Mesendoderm (in vitro differentiated cells): ENCODE results near the gene ZMYND12.

Experiments used
- DNase-seq: peaks from one replicate; pipeline ENCODE4 v3.0.0; 2013
- H2AK5ac ChIP-seq: 2 replicates; pipeline ENCODE4 v1.6.1; 2013; ENCODE audit warnings: low read length, inconsistent platforms
- H2BK120ac ChIP-seq: 2 replicates; pipeline ENCODE4 v1.6.1; 2013; ENCODE audit warnings: low read depth, mild to moderate bottlenecking, low read length, moderate library complexity, mixed read lengths
- H2BK15ac ChIP-seq: replicated peaks from 2 replicates; pipeline ENCODE4 v1.6.1; 2013; ENCODE audit warnings: low read depth, mild to moderate bottlenecking, moderate library complexity
- H2BK5ac ChIP-seq: 2 replicates; pipeline ENCODE4 v1.6.1; 2013; ENCODE audit warnings: low read length, inconsistent platforms
- H3K18ac ChIP-seq: 2 replicates; pipeline ENCODE4 v1.6.1; 2013; ENCODE audit warnings: mild to moderate bottlenecking, low read length, mixed read lengths
- H3K23ac ChIP-seq: one replicate; pipeline ENCODE4 v1.6.1; 2013; ENCODE audit warnings: low read length
- H3K27ac ChIP-seq: 2 replicates; pipeline ENCODE4 v1.5.1; 2013; ENCODE audit warnings: low read depth, mild to moderate bottlenecking, inconsistent platforms, low read length, moderate library complexity
- H3K27me3 ChIP-seq: 2 replicates; pipeline ENCODE4 v1.6.1; 2013; ENCODE audit warnings: low read length, control low read depth, mild to moderate bottlenecking, inconsistent platforms; ENCODE audit not compliant: insufficient read depth, poor library complexity
- H3K36me3 ChIP-seq: 2 replicates; pipeline ENCODE4 v1.6.1; 2013; ENCODE audit warnings: low read length, inconsistent platforms; ENCODE audit not compliant: control insufficient read depth, insufficient read depth
- H3K4ac ChIP-seq: one replicate; pipeline ENCODE4 v1.6.1; 2013; ENCODE audit warnings: low read depth, mild to moderate bottlenecking, low read length, moderate library complexity
- H3K4me1 ChIP-seq: 2 replicates; pipeline ENCODE4 v1.6.1; 2013; ENCODE audit warnings: low read depth, low read length, inconsistent platforms; ENCODE audit not compliant: control insufficient read depth
- H3K4me2 ChIP-seq: 2 replicates; pipeline ENCODE4 v1.6.1; 2013; ENCODE audit warnings: low read length
- H3K4me3 ChIP-seq: 2 replicates; pipeline ENCODE4 v1.5.1; 2013; ENCODE audit warnings: mild to moderate bottlenecking, low read length
- H3K56ac ChIP-seq: one replicate; pipeline ENCODE4 v1.6.1; 2013; ENCODE audit warnings: low read length
- H3K79me1 ChIP-seq: 2 replicates; pipeline ENCODE4 v1.6.1; 2013; ENCODE audit warnings: low read length, inconsistent platforms
- H3K79me2 ChIP-seq: 2 replicates; pipeline ENCODE4 v1.6.1; 2013; ENCODE audit warnings: mild to moderate bottlenecking, low read length; ENCODE audit not compliant: control insufficient read depth, insufficient read depth
- H3K9ac ChIP-seq: 2 replicates; pipeline ENCODE4 v1.6.1; 2013; ENCODE audit warnings: low read length, inconsistent platforms
- H4K5ac ChIP-seq: one replicate; pipeline ENCODE4 v1.6.1; 2013; ENCODE audit warnings: low read length
- H4K8ac ChIP-seq: one replicate; pipeline ENCODE4 v1.6.1; 2013; ENCODE audit warnings: low read depth, mild to moderate bottlenecking, control low read depth, low read length, moderate library complexity
- WGBS: extraction: QIAGEN DNeasy Blood & Tissue Kit; methylation state at CpG from one replicate; pipeline ENCODE4 v1.1.7; 2013; ENCODE audit warnings: low lambda C conversion rate, missing lambda C conversion rate; ENCODE audit not compliant: insufficient coverage; ENCODE audit errors: extremely low coverage; 5-methylcytosine and 5-hydroxymethylcytosine counted together

Gene ZMYND12

DNA sequence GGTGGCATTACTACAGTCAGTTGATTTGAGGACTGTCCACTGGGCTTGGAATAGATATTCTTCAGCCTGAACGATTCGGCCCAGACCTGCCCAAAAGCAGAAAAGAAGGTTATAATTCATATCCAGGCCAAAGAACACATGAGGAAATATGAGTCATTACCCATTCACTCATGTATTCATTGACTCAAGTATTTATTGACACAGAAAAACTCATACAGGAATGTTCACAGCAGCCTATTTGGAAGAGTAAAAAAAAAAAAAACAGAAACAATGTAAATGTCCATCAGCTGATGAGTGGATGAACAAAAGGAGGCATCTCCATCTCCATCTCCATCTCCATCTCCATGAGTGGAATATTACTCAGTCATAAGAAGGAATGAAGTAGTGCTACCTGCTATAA is 15.9 kb downstream of the ZMYND12 start:
- Histone ChIP-seq H3K9ac (no peak overlapping the region), H2BK5ac (no peak overlapping the region), H3K27ac (no peak overlapping the region), H2BK120ac (no peak overlapping the region), H3K56ac (no peak overlapping the region), H3K4me2 (no peak overlapping the region), H3K4me1 (no peaks in the 10 kb centered on the region), H3K27me3 (no peaks in the 10 kb centered on the region), H4K5ac (no peak overlapping the region), H3K4ac (no peak overlapping the region), H3K4me3 (no peak overlapping the region), H4K8ac (no peak overlapping the region), H2AK5ac (no peak overlapping the region), H2BK15ac (no peak overlapping the region), H3K79me2 (no peaks in the 10 kb centered on the region), H3K18ac (no peak overlapping the region), H3K36me3 (no peaks in the 10 kb centered on the region), H3K79me1 (no peaks in the 10 kb centered on the region), H3K23ac (no peak overlapping the region)
- WGBS = no CpG with 5 or more reads among the region's 2 CpGs
- DNase-seq = no peak

DNA sequence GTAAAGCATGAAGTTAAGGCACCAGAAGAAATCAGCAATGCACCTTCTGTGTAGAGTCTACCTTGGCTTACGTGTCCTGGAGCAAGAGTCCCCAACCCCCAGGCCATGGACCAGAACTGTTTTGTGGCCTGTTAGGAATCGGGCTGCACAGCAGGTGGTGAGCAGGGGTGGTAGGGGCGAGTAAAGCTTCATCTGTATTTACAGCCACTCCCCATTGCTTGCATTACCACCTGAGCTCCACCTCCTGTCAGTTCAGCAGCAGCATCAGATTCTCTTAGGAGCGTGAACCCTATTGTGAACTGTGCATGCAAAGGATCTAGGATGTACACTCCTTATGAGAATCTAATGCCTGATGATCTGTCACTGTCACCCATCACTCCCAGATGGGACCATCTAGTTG is 21.5 kb downstream of the ZMYND12 start:
- no peak overlapping the region for H2BK5ac ChIP-seq
- H2BK15ac ChIP-seq = no peak overlapping the region
- no peak overlapping the region for H3K4ac ChIP-seq
- H3K23ac ChIP-seq = no peak overlapping the region
- no peaks in the 10 kb centered on the region for H3K36me3 ChIP-seq
- no peak overlapping the region for H4K8ac ChIP-seq
- H3K27ac ChIP-seq = no peak overlapping the region
- no peaks in the 10 kb centered on the region for H3K79me2 ChIP-seq
- H3K27me3 ChIP-seq = no peaks in the 10 kb centered on the region
- no peak overlapping the region for H3K4me2 ChIP-seq
- no peak for DNase-seq
- H3K56ac ChIP-seq = no peak overlapping the region
- WGBS = no CpG with 5 or more reads among the region's 4 CpGs
- no peak overlapping the region for H3K4me3 ChIP-seq
- no peak overlapping the region for H4K5ac ChIP-seq
- no peak overlapping the region for H3K18ac ChIP-seq
- H2AK5ac ChIP-seq = no peak overlapping the region
- no peaks in the 10 kb centered on the region for H3K79me1 ChIP-seq
- H3K4me1 ChIP-seq = peaks cover 3% of the 10 kb centered on the region
- H3K9ac ChIP-seq = no peak overlapping the region
- no peak overlapping the region for H2BK120ac ChIP-seq

DNA sequence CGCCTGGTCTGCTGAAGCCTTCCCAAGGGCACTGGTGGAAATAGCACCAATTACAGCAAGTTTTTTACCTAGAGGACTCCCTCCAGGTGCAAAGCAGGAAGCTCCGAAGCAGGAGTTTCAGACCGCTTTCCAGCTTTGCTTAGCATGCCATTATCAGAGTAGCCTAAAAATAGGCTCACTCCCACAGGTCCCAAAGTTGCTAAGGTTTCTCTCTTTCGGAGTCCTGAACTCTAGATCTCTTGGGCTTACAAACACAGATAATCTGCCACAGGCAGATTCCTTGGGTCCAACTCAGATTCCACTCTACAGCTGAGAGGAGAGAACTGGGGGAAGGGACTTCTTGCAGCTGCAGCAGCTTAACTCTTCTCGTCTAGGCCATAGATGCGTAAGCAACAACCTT is 22.5 kb downstream of the ZMYND12 start:
- DNase-seq = peak; percentile 34
- H3K4me1 ChIP-seq = peaks cover 3% of the 10 kb centered on the region
- H3K56ac ChIP-seq = no peak overlapping the region
- no peak overlapping the region for H2BK120ac ChIP-seq
- H2BK15ac ChIP-seq = no peak overlapping the region
- no peak overlapping the region for H3K4ac ChIP-seq
- no peak overlapping the region for H3K4me2 ChIP-seq
- no peaks in the 10 kb centered on the region for H3K79me1 ChIP-seq
- no peak overlapping the region for H2AK5ac ChIP-seq
- no peak overlapping the region for H3K18ac ChIP-seq
- H3K36me3 ChIP-seq = no peaks in the 10 kb centered on the region
- H3K79me2 ChIP-seq = no peaks in the 10 kb centered on the region
- no peak overlapping the region for H3K23ac ChIP-seq
- no peak overlapping the region for H2BK5ac ChIP-seq
- H3K4me3 ChIP-seq = no peak overlapping the region
- no peaks in the 10 kb centered on the region for H3K27me3 ChIP-seq
- H3K9ac ChIP-seq = no peak overlapping the region
- no peak overlapping the region for H3K27ac ChIP-seq
- no CpG with 5 or more reads among the region's 6 CpGs for WGBS
- H4K8ac ChIP-seq = no peak overlapping the region
- H4K5ac ChIP-seq = no peak overlapping the region

DNA sequence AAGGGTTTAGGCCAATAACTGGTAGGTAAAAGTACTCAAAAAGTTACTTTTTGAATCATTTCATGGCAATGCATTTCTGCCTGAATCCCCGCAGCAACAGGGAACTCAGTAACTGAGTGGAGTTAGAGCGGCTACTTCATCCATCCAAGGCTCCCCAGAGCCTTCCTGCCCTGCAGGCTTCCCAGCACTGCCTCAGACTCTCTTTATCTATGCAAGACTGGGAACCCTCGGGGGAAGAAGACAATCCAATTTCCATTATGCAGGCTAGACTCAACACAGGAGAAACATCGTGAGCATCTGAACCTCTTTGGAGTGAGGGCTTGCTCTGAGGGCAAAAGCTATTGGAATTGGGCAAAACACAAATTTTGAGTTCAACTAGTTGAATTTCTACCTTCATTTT is 23.1 kb downstream of the ZMYND12 start:
- Histone ChIP-seq H2BK5ac (no peak overlapping the region), H3K4me1 (peaks cover 3% of the 10 kb centered on the region), H3K4ac (no peak overlapping the region), H3K27me3 (no peaks in the 10 kb centered on the region), H4K5ac (no peak overlapping the region), H3K18ac (no peak overlapping the region), H2AK5ac (no peak overlapping the region), H3K23ac (no peak overlapping the region), H2BK15ac (no peak overlapping the region), H3K79me1 (no peaks in the 10 kb centered on the region), H3K56ac (no peak overlapping the region), H3K36me3 (no peaks in the 10 kb centered on the region), H3K4me2 (no peak overlapping the region), H3K79me2 (no peaks in the 10 kb centered on the region), H3K4me3 (no peak overlapping the region), H3K27ac (no peak overlapping the region), H3K9ac (no peak overlapping the region), H4K8ac (no peak overlapping the region), H2BK120ac (no peak overlapping the region)
- DNase-seq = peak; percentile 58
- no CpG with 5 or more reads among the region's 4 CpGs for WGBS

DNA sequence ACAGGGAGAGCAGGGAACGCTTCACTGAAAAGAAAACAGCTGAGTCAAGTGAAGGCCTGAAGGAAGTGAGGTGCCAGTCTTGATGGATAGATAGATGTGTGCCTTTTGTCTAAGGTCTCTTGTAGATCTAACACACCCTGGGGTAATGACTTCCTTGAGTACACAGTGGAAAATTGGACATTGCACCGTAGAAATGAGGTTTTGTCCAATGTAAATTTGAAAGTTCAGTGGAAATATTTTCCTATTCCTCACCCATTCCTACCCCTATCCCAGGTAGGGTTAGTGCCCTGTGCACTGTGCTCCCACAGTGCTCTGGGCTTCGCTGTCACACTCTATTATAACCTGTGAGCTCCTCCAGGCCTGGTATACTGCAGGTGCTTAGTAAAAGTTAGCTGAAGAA is 24.3 kb downstream of the ZMYND12 start:
- DNase-seq = no peak
- no peak overlapping the region for H3K56ac ChIP-seq
- no peak overlapping the region for H3K4me3 ChIP-seq
- H2BK15ac ChIP-seq = no peak overlapping the region
- H2AK5ac ChIP-seq = no peak overlapping the region
- peaks cover 3% of the 10 kb centered on the region for H3K4me1 ChIP-seq
- no peak overlapping the region for H2BK120ac ChIP-seq
- H3K27ac ChIP-seq = no peak overlapping the region
- H3K18ac ChIP-seq = no peak overlapping the region
- no peaks in the 10 kb centered on the region for H3K79me2 ChIP-seq
- H3K9ac ChIP-seq = no peak overlapping the region
- H3K4ac ChIP-seq = no peak overlapping the region
- H4K8ac ChIP-seq = no peak overlapping the region
- no peaks in the 10 kb centered on the region for H3K79me1 ChIP-seq
- no peak overlapping the region for H2BK5ac ChIP-seq
- no peak overlapping the region for H4K5ac ChIP-seq
- H3K23ac ChIP-seq = no peak overlapping the region
- WGBS = no CpG with 5 or more reads among the region's 3 CpGs
- no peaks in the 10 kb centered on the region for H3K36me3 ChIP-seq
- H3K4me2 ChIP-seq = no peak overlapping the region
- no peaks in the 10 kb centered on the region for H3K27me3 ChIP-seq

DNA sequence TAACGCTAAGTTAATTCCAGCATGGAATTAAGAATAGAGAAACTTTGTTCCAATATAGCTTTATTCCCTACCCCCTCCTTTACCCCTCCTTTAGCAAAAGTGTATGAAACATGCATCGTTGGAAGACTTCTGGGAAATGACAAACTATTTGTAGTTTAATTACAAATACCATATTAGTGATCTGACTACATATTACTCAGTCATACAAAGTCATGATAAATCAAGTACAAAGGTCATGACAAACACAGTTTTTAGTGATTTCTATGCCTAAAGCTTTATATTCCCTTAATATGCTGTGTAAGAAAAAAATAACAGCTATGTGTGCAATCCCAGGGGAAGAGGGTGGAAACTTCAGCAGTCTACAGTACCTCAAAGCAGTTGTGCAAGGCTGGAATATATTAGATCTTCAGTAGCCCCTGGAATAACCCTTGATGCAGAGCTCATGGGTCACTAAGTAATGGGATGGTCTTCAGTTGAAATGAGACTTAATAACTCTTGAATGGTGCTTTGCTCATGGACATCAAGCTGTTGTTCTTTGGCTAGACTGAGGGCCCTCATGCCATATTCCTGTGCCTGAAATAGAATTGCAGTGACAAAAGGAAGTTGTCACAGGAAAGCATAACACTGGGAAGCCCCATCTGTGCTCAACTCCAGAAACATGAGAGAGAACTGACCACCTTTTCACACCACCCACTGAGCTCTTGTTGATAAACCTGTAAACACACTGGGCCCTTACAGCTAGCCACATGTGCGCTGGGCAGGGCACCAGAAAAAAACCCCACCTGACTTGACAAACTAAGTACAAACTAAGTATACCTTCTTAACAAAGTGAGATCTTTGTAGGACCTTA is 25.3 kb downstream of the ZMYND12 start:
- no peak overlapping the region for H3K4ac ChIP-seq
- no peaks in the 10 kb centered on the region for H3K79me1 ChIP-seq
- no CpG with 5 or more reads among the region's 3 CpGs for WGBS
- H3K4me1 ChIP-seq = peaks cover 3% of the 10 kb centered on the region
- no peak overlapping the region for H3K4me2 ChIP-seq
- H2BK5ac ChIP-seq = no peak overlapping the region
- H2AK5ac ChIP-seq = no peak overlapping the region
- no peaks in the 10 kb centered on the region for H3K79me2 ChIP-seq
- H3K9ac ChIP-seq = no peak overlapping the region
- H3K4me3 ChIP-seq = no peak overlapping the region
- H3K23ac ChIP-seq = no peak overlapping the region
- no peak overlapping the region for H3K18ac ChIP-seq
- no peaks in the 10 kb centered on the region for H3K36me3 ChIP-seq
- DNase-seq = no peak
- no peak overlapping the region for H3K27ac ChIP-seq
- no peaks in the 10 kb centered on the region for H3K27me3 ChIP-seq
- no peak overlapping the region for H3K56ac ChIP-seq
- no peak overlapping the region for H2BK15ac ChIP-seq
- no peak overlapping the region for H2BK120ac ChIP-seq
- no peak overlapping the region for H4K8ac ChIP-seq
- H4K5ac ChIP-seq = no peak overlapping the region
